ENCODE results near the gene SH3GLB2.

DNA sequence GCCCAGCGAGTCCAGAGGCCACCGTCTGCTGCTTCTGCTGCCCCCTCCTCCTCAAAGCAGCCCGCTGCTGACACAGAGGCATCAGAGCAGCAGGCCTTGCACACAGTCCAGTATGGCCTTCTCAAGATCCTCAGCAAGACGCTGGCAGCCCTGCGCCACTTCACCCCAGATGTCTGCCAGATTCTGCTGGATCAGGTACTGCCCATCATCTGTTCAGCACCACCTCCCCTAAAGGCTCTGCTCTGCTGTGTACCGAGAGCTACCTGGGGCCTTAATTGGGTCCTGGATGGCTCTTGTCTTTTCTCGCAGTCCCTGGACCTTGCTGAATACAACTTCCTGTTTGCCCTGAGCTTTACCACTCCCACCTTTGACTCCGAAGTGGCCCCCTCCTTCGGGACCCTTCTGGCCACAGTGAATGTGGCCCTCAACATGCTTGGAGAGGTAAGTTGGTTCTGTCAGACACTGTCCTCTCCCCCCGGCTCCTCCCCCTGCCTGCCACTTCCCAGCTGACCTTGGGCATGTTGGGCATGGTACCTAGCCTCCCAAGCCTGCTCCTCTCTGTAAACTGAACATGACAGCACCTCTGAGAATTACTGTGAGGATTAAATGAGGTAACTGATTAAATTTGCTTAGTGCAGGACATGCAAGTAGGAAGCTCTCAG is 22.7 kb downstream of the SH3GLB2 start:
- TF ChIP-seq, protein P1, sequence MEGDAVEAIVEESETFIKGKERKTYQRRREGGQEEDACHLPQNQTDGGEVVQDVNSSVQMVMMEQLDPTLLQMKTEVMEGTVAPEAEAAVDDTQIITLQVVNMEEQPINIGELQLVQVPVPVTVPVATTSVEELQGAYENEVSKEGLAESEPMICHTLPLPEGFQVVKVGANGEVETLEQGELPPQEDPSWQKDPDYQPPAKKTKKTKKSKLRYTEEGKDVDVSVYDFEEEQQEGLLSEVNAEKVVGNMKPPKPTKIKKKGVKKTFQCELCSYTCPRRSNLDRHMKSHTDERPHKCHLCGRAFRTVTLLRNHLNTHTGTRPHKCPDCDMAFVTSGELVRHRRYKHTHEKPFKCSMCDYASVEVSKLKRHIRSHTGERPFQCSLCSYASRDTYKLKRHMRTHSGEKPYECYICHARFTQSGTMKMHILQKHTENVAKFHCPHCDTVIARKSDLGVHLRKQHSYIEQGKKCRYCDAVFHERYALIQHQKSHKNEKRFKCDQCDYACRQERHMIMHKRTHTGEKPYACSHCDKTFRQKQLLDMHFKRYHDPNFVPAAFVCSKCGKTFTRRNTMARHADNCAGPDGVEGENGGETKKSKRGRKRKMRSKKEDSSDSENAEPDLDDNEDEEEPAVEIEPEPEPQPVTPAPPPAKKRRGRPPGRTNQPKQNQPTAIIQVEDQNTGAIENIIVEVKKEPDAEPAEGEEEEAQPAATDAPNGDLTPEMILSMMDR (IDR thresholded peaks at IDR 0.05; ENCODE audit: low read depth, low read length, poor library complexity, severe bottlenecking): no peak
- no peak for TF ChIP-seq EZH2phosphoT487 (IDR thresholded peaks at IDR 0.05; ENCODE audit: borderline replicate concordance, low read length)

All from DOHH2 (cell line).